NT2/D1 (cell line): ENCODE data around the gene TMEM97.
A peak's percentile ranks its signal among the peaks of the same experiment; 100 is the strongest.

Experiments used
- DNase-seq: peaks from one replicate; pipeline ENCODE4 v3.0.0-alpha.2; 2011; ENCODE audit warnings: low read depth, low spot score
- H3K27me3 ChIP-seq: 2 replicates; pipeline ENCODE4 v1.6.0; 2011; ENCODE audit warnings: mild to moderate bottlenecking; ENCODE audit not compliant: insufficient read length, insufficient read depth
- H3K36me3 ChIP-seq: 2 replicates; pipeline ENCODE4 v1.6.1; 2011; ENCODE audit warnings: mild to moderate bottlenecking, low read length, mixed read lengths; ENCODE audit not compliant: insufficient read depth, insufficient read length
- H3K4me1 ChIP-seq: 2 replicates; pipeline ENCODE4 v1.5.1; 2011; ENCODE audit not compliant: insufficient read depth, insufficient read length
- H3K4me3 ChIP-seq: 2 replicates; pipeline ENCODE4 v1.5.1; 2011; ENCODE audit warnings: low read depth; ENCODE audit not compliant: insufficient read length
- H3K9ac ChIP-seq: 2 replicates; pipeline ENCODE4 v1.6.0; 2011; ENCODE audit warnings: low read depth; ENCODE audit not compliant: insufficient read length
- H3K9me3 ChIP-seq: 2 replicates; pipeline ENCODE4 v1.5.1; 2011; ENCODE audit warnings: mild to moderate bottlenecking, low read length; ENCODE audit not compliant: insufficient read depth
- SUZ12 ChIP-seq: IDR thresholded peaks from 2 replicates; pipeline ENCODE4 v1.6.1; 2011; ENCODE audit not compliant: insufficient read length, insufficient read depth; ENCODE audit errors: extremely low read depth
- YY1 ChIP-seq: IDR thresholded peaks from 2 replicates; pipeline ENCODE4 v1.6.1; 2011; ENCODE audit not compliant: insufficient read length, insufficient read depth
- ZNF274 ChIP-seq: IDR thresholded peaks from 2 replicates; pipeline ENCODE4 v1.6.1; 2011; ENCODE audit warnings: mild to moderate bottlenecking, low read depth, low read length

TMEM97 gene

DNA sequence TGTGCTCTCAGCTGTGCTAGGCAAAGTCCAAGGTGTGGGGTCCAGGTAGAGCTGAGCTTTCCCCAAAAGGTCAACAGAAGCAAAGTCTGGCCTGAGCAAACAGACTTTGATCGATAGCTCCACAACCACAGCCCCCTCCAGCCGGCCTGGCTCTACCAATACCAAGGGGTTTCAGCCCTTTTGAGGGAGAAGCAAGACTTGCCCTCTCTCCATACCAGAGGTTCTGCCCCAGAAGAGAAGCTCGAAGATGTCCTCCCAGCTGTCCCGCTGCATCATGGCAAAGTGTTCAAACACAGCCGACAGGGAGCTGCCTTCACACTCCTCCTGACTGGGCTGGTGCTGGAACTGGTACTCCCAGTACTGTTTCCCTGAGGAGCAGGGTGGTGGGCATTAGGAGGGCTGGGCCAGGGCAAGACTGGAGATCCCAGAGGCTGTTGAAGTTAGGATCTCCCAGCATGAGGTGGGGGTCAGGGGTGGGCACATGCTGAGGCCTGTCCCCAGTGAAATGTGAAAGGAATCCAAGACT is 49.4 kb downstream of the TMEM97 start:
- no peak for DNase-seq
- Histone ChIP-seq H3K4me1 (peaks cover 17% of the 10 kb centered on the region), H3K4me3 (no peak overlapping the region), H3K36me3 (peaks cover 29% of the 10 kb centered on the region), H3K9me3 (no peaks in the 10 kb centered on the region), H3K9ac (no peak overlapping the region), H3K27me3 (peaks cover 18% of the 10 kb centered on the region)
- no peak for TF ChIP-seq YY1
- TF ChIP-seq SUZ12: no peak
- no peak for TF ChIP-seq ZNF274

DNA sequence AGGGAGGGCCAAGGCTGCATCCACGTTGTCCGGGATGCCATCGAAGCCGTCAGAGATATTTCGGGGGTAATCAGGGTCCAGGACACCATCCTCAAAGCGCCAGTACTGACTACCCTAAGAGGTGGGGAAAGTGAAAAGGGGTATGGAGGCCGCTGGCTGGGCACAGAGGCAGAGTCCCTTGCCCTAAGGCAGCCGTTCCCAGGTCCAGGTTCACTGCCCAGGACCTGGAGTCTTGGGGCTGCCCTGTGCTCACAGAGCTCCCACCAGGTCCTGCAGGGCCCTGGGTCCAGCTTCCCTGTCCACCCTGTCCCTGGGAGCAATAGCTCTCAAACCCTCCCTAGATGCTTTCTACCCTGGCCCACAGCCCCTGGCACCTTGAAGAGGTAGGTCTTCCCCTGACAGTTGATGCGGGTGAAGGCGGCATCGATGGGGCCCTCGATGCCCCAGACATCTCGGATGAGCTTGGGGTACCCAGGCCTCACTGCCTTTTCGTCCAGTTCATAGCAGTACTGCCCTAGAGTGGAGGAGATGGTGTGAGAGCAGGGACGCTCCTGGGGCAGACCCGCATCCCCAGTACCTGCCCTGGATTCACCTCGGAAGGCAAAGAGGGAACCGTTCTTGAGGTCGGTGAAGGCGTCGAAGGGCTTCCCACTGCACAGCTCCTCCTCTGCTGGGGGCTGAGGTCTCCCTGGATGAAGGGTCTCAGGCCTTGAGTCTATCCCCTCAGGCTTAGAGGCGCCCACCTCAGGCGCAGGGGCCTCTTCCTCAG is 50.1 kb downstream of the TMEM97 start:
- H3K9ac ChIP-seq: no peak overlapping the region
- TF ChIP-seq SUZ12 (no peak), YY1 (no peak), ZNF274 (no peak)
- no peak overlapping the region for H3K4me3 ChIP-seq
- peaks cover 22% of the 10 kb centered on the region for H3K27me3 ChIP-seq
- H3K9me3 ChIP-seq: no peaks in the 10 kb centered on the region
- H3K4me1 ChIP-seq: peaks cover 17% of the 10 kb centered on the region
- no peak for DNase-seq
- peaks cover 22% of the 10 kb centered on the region for H3K36me3 ChIP-seq

DNA sequence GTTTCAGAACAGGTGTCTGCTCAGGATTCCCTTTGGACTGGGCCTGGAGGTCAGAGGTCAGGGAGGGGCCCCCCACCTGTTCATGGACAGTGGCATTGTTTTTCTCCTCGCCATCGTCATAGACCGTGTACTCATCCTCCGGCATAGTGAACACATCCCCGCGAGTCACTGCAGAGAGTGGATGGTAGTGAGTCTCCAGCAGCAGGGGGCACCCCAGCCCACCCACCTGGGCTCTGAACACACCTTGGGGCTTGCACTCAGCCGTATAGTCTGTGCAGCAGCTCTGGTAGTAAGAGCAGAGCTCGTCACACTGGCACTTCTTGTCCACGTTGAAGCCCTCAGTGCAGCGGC is 50.7 kb downstream of the TMEM97 start:
- H3K36me3 ChIP-seq: peaks cover 16% of the 10 kb centered on the region
- TF ChIP-seq ZNF274: no peak
- TF ChIP-seq YY1: no peak
- no peak for TF ChIP-seq SUZ12
- DNase-seq: no peak
- H3K4me3 ChIP-seq: no peak overlapping the region
- H3K4me1 ChIP-seq: peaks cover 17% of the 10 kb centered on the region
- H3K9me3 ChIP-seq: no peaks in the 10 kb centered on the region
- peak overlapping the region; percentile 6 for H3K9ac ChIP-seq
- H3K27me3 ChIP-seq: peaks cover 22% of the 10 kb centered on the region

DNA sequence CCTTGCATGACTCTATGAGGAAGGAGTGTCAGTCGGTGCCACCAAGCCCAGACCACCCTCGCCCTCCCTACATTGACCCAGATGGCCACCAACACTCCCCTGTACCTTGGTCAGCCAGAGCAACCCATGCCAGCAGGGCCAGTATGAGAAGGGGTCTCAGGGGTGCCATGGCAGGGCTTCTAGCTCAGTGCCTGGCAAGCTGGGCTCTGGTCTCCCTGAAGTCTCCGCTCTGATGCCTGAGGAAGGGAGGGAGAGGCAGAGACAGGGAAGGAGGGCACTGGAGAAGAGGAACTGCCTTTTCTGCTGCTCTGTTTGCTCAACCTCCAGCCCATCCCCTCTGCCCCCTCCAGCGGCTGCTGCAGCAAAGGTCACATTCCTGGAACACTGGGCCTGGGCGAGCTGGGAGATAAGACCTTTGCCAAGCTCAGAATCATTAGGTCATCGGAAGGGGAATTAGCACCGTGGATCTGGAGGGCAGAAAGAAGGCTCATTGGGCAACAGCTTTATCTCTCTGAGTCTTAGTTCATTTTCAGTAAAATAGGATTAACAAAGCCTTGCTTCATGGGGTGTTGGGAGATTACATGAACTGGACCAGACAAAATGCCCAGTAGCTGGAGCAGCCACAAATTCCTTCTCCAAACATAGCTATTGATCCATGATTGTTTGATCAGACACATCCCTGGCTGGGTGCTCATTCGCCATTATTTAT is 51.2 kb downstream of the TMEM97 start, which contains the start of gene VTN:
Gene VTN (minus strand): TSS at position 273 of the 709 bp plus-strand sequence. CDS start 104 bp downstream, at position 169.
- peaks cover 11% of the 10 kb centered on the region for H3K36me3 ChIP-seq
- peaks cover 22% of the 10 kb centered on the region for H3K27me3 ChIP-seq
- H3K4me1 ChIP-seq: peaks cover 17% of the 10 kb centered on the region
- no peak within 1 kb of the TSS for H3K4me3 ChIP-seq
- no peak for DNase-seq
- H3K9me3 ChIP-seq: no peaks in the 10 kb centered on the region
- H3K9ac ChIP-seq: peak within 1 kb of the TSS; percentile 6
- no peak for TF ChIP-seq SUZ12

DNA sequence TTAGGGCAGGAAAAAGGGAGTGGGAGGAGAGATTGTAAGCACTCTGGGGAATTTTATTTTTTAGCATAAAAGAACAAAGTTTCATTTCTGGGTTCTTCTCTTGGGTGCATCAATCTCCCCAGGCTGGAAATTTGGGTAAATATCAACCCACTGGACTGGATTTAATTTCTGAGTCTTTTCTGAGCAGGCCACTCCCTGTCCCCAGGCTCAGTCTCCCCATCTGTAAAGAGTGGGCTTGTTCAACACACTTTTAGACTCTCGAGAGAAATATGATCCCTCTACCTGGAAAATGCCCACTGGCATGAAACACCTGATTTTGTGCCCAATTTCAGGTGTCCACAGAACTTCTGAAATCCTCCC is 51.7 kb downstream of the TMEM97 start:
- TF ChIP-seq ZNF274 (no peak), YY1 (no peak), SUZ12 (no peak)
- H3K27me3 ChIP-seq: peaks cover 22% of the 10 kb centered on the region
- H3K9ac ChIP-seq: no peak overlapping the region
- no peak overlapping the region for H3K4me3 ChIP-seq
- no peak for DNase-seq
- peaks cover 17% of the 10 kb centered on the region for H3K4me1 ChIP-seq
- peaks cover 10% of the 10 kb centered on the region for H3K36me3 ChIP-seq
- no peaks in the 10 kb centered on the region for H3K9me3 ChIP-seq

DNA sequence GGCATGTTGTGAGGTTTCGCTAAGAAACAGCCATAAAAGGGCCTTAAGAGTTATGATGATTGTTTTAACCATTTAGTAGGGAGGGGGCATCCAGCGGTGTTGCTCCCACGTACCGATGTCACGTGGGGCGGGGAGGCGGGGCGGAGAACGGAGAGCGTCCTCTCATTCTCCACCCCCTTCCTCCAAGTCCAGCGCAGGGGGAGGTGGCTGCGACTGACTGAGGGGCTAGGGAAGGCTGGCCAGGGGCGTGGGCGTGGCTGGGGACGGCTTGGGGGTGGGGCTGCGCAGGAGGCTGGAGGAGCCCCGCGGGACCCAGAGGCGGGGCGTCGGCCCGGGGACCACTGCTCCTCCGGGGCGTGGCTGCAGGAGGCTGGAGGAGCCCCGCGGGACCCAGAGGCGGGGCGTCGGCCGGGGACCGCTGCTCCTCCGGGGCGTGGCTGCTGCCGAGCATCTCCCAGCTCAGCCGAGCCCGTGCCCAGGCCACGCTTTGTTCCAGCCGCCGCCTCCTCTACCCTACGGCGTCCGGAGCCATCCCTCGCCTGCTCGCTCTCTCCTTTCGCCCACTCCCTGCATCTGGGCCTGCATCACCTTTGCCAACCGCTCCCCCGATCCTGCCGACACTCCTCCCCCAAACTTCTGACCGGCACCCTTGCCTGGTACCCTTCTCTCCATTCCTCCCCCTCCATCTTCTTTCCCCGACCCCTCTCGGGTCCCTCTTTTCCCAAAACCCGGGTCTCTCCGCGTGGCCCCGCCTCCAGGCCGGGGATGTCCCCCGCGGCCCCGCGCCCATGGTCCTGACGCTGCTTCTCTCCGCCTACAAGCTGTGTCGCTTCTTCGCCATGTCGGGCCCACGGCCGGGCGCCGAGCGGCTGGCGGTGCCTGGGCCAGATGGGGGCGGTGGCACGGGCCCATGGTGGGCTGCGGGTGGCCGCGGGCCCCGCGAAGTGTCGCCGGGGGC is 52.5 kb downstream of the TMEM97 start, which contains the start of gene SARM1:
Gene SARM1 (plus strand): TSS at position 450 of the 958 bp plus-strand sequence. CDS start 339 bp downstream, at position 789.
- Histone ChIP-seq H3K36me3 (peaks cover 10% of the 10 kb centered on the region), H3K9ac (peak within 1 kb of the TSS; percentile 80), H3K4me3 (peak within 1 kb of the TSS; percentile 66), H3K9me3 (no peaks in the 10 kb centered on the region), H3K27me3 (peaks cover 22% of the 10 kb centered on the region), H3K4me1 (peaks cover 17% of the 10 kb centered on the region)
- peak; percentile 84 for DNase-seq
- TF ChIP-seq SUZ12: no peak
